Activated B cell treated with CpG ODN at 0.5 μM for 24 hours (primary cell): Measurements from ENCODE around the gene NEBL. TPM values are rescaled to one million over a fixed set of nuclear protein-coding genes. Genes with fewer than 3 reads are reported as not detected.

Experiments used
- ATAC-seq: fragments of 200-7000 bp; cut with Tn5 transposase; one replicate; pipeline ENCODE4 v1.10.0; 2021; ENCODE audit warnings: low read depth, mild to moderate bottlenecking, moderate library complexity
- CTCF ChIA-PET: fragments of 350-600 bp; sonication (Branson Sonifier 250); formaldehyde crosslinking; loops from one replicate; lab custom pipeline; 2021; ENCODE audit warnings: antibody characterized with exemption; lab: Charles Lee
- POLR2A ChIA-PET: fragments of 350-600 bp; sonication (Branson Sonifier 250); formaldehyde crosslinking; loops from one replicate; lab custom pipeline; 2021; ENCODE audit warnings: antibody characterized with exemption; lab: Charles Lee
- DNase-seq: peaks from one replicate; pipeline ENCODE4 v3.0.0; 2022
- H3K27ac Mint-ChIP-seq: one replicate; pipeline ENCODE4 v1.8.0; 2020; ENCODE audit warnings: mixed read lengths
- H3K27me3 Mint-ChIP-seq: one replicate; pipeline ENCODE4 v1.8.0; 2021; ENCODE audit warnings: mixed read lengths
- H3K36me3 Mint-ChIP-seq: one replicate; pipeline ENCODE4 v1.8.0; 2021; ENCODE audit warnings: low read depth, mixed read lengths
- H3K4me1 Mint-ChIP-seq: one replicate; pipeline ENCODE4 v1.8.0; 2021; ENCODE audit warnings: mixed read lengths
- H3K4me3 Mint-ChIP-seq: one replicate; pipeline ENCODE4 v1.8.0; 2020; ENCODE audit warnings: mild to moderate bottlenecking, mixed read lengths
- H3K9me3 Mint-ChIP-seq: one replicate; pipeline ENCODE4 v1.8.0; 2020; ENCODE audit warnings: mixed read lengths
- intact Hi-C: fragments of 100-400 bp; cut with micrococcal nuclease; formaldehyde crosslinking; loops from one replicate; pipeline ENCODE4 v1.15.1; 2024
- total RNA-seq: library from RNA; stranded (reverse); gene quantifications from 2 replicates; pipeline ENCODE4 v1.2.3, GENCODE V29; 2022
- TF ChIP-seq, protein P1 (sequence below): fragments of 200-600 bp; IDR thresholded peaks from one replicate; pipeline ENCODE4 v1.8.0; 2022; ENCODE audit warnings: antibody characterized with exemption, mild to moderate bottlenecking

NEBL gene
- total RNA-seq, 1 donor from 2014 or later, result not detected

DNA sequence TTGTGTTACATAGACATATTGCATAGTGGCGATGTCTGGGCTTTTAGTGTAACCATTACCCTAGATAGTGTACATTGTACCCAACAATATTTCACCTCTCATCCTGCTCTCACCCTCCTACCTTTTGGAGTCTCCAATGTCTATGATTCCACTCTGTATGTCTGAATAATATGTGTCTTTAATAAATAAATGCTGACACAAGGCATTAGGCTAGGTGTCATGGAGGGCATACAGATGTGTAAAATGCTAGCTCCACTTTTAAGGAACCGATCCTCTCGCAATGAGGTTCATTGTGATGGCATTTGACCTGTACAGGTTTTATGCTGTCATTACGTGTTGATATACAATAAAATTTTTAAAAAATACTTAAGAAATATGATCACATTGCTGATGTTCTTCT is 74.3 kb downstream of the NEBL start:
- ATAC-seq (no peak), DNase-seq (no peak)
- TF ChIP-seq, protein P1, sequence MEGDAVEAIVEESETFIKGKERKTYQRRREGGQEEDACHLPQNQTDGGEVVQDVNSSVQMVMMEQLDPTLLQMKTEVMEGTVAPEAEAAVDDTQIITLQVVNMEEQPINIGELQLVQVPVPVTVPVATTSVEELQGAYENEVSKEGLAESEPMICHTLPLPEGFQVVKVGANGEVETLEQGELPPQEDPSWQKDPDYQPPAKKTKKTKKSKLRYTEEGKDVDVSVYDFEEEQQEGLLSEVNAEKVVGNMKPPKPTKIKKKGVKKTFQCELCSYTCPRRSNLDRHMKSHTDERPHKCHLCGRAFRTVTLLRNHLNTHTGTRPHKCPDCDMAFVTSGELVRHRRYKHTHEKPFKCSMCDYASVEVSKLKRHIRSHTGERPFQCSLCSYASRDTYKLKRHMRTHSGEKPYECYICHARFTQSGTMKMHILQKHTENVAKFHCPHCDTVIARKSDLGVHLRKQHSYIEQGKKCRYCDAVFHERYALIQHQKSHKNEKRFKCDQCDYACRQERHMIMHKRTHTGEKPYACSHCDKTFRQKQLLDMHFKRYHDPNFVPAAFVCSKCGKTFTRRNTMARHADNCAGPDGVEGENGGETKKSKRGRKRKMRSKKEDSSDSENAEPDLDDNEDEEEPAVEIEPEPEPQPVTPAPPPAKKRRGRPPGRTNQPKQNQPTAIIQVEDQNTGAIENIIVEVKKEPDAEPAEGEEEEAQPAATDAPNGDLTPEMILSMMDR, result no peak
- no peaks in the 10 kb centered on the region for H3K4me1 Mint-ChIP-seq
- H3K36me3 Mint-ChIP-seq, result no peaks in the 10 kb centered on the region
- no peak overlapping the region for H3K27ac Mint-ChIP-seq
- H3K27me3 Mint-ChIP-seq, result no peaks in the 10 kb centered on the region
- intact Hi-C loops, result no loop called here
- CTCF ChIA-PET, result no interaction called here
- no peaks in the 10 kb centered on the region for H3K9me3 Mint-ChIP-seq
- POLR2A ChIA-PET, result no interaction called here
- H3K4me3 Mint-ChIP-seq, result no peak overlapping the region

- no peaks in the 10 kb centered on the region for H3K36me3 Mint-ChIP-seq
- POLR2A ChIA-PET, result no interaction called here
Observed at GRCh38 chr10:20817646-20818045, 79.5 kb downstream of the NEBL start.

DNA sequence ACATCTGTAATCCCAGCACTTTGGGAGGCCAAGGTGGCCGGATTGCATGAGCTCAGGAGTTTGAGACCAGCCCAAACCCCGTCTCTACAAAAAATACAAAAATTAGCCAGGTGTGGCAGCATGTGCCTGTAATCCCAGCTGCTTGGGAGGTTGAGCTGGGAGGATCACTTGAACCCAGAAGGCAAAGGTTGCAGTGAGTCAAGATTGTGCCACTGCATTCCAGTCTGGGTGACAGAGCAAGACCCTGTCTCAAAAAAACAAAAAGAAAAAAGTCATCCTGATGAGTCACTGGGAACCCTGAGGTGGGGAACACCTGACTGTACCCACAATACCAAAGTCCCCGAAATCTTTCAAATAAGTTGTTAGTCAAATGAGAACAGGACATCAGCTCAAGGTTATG is 80.0 kb downstream of the NEBL start:
- intact Hi-C loops, result no loop called here
- Mint-ChIP-seq H3K9me3 (peaks cover 2% of the 10 kb centered on the region), H3K4me1 (no peaks in the 10 kb centered on the region), H3K27me3 (no peaks in the 10 kb centered on the region), H3K36me3 (no peaks in the 10 kb centered on the region), H3K27ac (no peak overlapping the region), H3K4me3 (no peak overlapping the region)
- ChIA-PET POLR2A (no interaction called here), CTCF (no interaction called here)
- DNase-seq (no peak), ATAC-seq (no peak)
- TF ChIP-seq, protein P1, result no peak

More at GRCh38 chr10:20817646-20818045, 79.5 kb downstream of the NEBL start:
- TF ChIP-seq, protein P1, result no peak
- ATAC-seq (no peak), DNase-seq (no peak)
- CTCF ChIA-PET, result no interaction called here
- Mint-ChIP-seq H3K27ac (no peak overlapping the region), H3K4me3 (no peak overlapping the region), H3K9me3 (peaks cover 2% of the 10 kb centered on the region), H3K4me1 (no peaks in the 10 kb centered on the region), H3K27me3 (no peaks in the 10 kb centered on the region)
- intact Hi-C loops, result no loop called here

DNA sequence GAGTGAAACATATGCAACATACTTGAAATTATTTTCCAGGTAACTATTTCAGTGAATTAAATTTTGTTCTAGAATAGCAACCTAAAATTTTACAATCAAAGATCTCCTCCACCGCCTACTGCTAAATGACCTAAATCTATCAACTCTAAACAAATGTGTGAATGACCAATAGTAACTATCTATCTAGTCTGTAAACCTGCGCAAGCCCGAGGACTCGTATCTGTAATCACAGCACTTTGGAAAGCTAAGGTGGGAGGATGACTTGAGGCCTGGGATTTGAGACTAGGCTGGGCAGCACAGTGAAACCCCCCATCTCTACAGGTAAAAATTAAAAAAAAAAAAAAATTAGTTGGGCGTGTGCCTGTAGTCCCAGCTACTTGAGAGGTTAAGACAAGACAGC is 83.0 kb downstream of the NEBL start:
- intact Hi-C loops, result no loop called here
- Mint-ChIP-seq H3K27me3 (no peaks in the 10 kb centered on the region), H3K4me3 (no peak overlapping the region), H3K4me1 (no peaks in the 10 kb centered on the region), H3K36me3 (no peaks in the 10 kb centered on the region), H3K27ac (no peak overlapping the region), H3K9me3 (peaks cover 2% of the 10 kb centered on the region)
- TF ChIP-seq, protein P1, result no peak
- ATAC-seq, result no peak
- POLR2A ChIA-PET, result no interaction called here
- CTCF ChIA-PET, result no interaction called here
- no peak for DNase-seq

DNA sequence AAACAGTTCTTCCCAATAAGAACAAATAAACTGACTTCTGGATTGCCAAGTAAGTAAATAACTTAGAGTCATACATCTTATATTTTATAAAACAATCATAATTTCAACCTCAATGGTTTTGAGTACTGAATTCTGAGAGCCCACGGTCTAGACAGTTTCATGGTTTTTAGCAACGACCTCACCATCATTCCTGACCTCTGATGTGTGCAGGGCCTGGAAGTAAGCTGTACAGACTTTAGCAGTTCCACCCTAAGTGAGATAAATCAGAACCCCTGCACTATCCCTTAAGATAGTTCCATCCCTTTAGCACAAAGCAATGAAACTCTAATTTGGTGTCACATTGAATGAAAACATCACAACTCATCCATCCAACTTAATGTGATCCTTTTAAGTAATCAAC is 86.0 kb downstream of the NEBL start:
- Mint-ChIP-seq H3K27me3 (no peaks in the 10 kb centered on the region), H3K4me1 (no peaks in the 10 kb centered on the region), H3K4me3 (no peak overlapping the region), H3K36me3 (no peaks in the 10 kb centered on the region), H3K27ac (no peak overlapping the region), H3K9me3 (no peaks in the 10 kb centered on the region)
- POLR2A ChIA-PET, result no interaction called here
- ATAC-seq (no peak), DNase-seq (no peak)
- intact Hi-C loops, result no loop called here
- TF ChIP-seq, protein P1, result no peak
- CTCF ChIA-PET, result no interaction called here
